ENCODE data around the gene LRRK2. TPM values are rescaled to one million over a fixed set of nuclear protein-coding genes. Genes with fewer than 3 reads are reported as not detected.
"Not testable (repeated sequence)": the region's sequence is repeated elsewhere in the genome, so short reads cannot be mapped to it uniquely, and the experiment has no call there.

Gene LRRK2
- total and polyA plus RNA-seq, 2 donors from 2014 or later: 8.6 to 110 TPM

DNA sequence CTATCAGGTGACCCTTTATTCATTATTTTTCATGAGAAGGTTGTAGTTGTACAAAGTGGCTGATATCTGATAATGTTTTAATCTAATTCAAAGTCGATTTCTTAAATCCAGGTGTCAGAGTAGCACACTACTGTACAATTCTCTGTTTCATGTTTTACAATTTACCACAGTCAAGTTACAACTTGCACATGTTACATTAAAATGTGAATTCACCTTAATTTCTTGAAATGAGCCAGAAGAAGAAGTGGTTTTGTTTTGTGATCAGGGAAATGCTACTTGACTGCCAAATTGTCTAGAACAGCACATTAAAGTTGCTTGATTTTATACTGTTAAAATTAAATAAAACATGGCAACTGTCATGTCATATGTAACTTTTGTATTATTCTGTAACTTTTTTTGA lies 23.2 kb downstream of the LRRK2 start:
- DNase-seq (no peak), FAIRE-seq (no peak)
- H3K4me1 ChIP-seq (ENCODE audit: control insufficient read depth in 2 of 3, insufficient read depth in 2 of 3, low read depth in 1 of 3, low read length in 3 of 3): no peaks in the 10 kb centered on the region
- no peaks in the 10 kb centered on the region for H3K9me3 ChIP-seq (ENCODE audit: control insufficient read depth in 2 of 3, insufficient read depth in 1 of 3, low read length in 3 of 3)
- H3K27ac ChIP-seq (ENCODE audit: low read depth in 2 of 2, low read length in 2 of 2): no peak overlapping the region
- intact Hi-C loops (cut with DNase I): no loop called here
- no peak overlapping the region for H3K9ac ChIP-seq (ENCODE audit: low read length in 3 of 3)
- no peak overlapping the region for H3K4me3 ChIP-seq (ENCODE audit: low read length in 3 of 3)
- H3K27me3 ChIP-seq (ENCODE audit: control insufficient read depth, insufficient read depth, low read length): no peaks in the 10 kb centered on the region
- TF ChIP-seq, protein P1, sequence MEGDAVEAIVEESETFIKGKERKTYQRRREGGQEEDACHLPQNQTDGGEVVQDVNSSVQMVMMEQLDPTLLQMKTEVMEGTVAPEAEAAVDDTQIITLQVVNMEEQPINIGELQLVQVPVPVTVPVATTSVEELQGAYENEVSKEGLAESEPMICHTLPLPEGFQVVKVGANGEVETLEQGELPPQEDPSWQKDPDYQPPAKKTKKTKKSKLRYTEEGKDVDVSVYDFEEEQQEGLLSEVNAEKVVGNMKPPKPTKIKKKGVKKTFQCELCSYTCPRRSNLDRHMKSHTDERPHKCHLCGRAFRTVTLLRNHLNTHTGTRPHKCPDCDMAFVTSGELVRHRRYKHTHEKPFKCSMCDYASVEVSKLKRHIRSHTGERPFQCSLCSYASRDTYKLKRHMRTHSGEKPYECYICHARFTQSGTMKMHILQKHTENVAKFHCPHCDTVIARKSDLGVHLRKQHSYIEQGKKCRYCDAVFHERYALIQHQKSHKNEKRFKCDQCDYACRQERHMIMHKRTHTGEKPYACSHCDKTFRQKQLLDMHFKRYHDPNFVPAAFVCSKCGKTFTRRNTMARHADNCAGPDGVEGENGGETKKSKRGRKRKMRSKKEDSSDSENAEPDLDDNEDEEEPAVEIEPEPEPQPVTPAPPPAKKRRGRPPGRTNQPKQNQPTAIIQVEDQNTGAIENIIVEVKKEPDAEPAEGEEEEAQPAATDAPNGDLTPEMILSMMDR (IDR thresholded peaks at IDR 0.05; ENCODE audit: borderline replicate concordance, extremely low read depth, insufficient read depth): no peak
- H3K36me3 ChIP-seq (ENCODE audit: control insufficient read depth in 2 of 3, insufficient read depth in 3 of 3, low read length in 3 of 3): peaks cover 0 to 5% (median 3%) of the 10 kb centered on the region in 3 donors

DNA sequence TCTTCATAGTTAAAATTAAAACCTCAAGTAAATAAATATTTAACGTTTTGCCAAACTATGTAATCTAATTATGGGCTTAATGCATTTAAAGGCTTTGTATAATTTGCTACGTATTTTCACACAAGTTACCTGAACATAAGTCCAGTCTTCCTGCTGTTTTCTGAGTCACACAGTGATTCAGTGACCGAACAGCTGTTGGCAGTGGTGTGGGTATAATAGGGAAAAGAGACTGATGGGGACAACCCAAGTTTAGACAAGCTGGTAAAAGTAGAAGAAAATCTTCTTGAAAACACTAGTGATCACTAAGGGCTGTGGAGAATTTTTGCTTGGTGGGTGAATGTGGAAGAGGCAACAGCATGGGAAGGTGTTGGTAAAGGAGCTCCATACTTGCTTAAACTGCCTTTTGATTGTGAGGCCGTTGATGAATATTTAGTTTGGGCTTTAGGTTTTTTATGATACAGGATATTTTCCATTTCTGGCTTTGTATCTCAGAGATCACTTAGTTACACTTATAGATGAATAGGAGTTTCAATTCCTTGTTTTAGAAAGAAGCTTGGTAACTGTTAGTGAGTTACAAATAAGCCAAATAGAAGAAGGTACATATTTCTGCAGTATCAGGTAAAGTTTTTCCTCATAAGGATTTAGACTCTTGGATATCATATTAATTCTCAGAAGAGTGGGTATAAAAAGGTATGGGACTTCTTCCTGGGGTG lies 23.9 kb downstream of the LRRK2 start:
- peaks cover 0 to 5% (median 3%) of the 10 kb centered on the region in 3 donors for H3K36me3 ChIP-seq (ENCODE audit: control insufficient read depth in 2 of 3, insufficient read depth in 3 of 3, low read length in 3 of 3)
- H3K9ac ChIP-seq (ENCODE audit: low read length in 3 of 3): no peak overlapping the region
- H3K9me3 ChIP-seq (ENCODE audit: control insufficient read depth in 2 of 3, insufficient read depth in 1 of 3, low read length in 3 of 3): no peaks in the 10 kb centered on the region
- no peaks in the 10 kb centered on the region for H3K4me1 ChIP-seq (ENCODE audit: control insufficient read depth in 2 of 3, insufficient read depth in 2 of 3, low read depth in 1 of 3, low read length in 3 of 3)
- H3K27ac ChIP-seq (ENCODE audit: low read depth in 2 of 2, low read length in 2 of 2): no peak overlapping the region
- intact Hi-C loops (cut with DNase I): no loop called here
- TF ChIP-seq, protein P1 (IDR thresholded peaks at IDR 0.05; ENCODE audit: borderline replicate concordance, extremely low read depth, insufficient read depth): no peak
- no peak for FAIRE-seq
- no peak overlapping the region for H3K4me3 ChIP-seq (ENCODE audit: low read length in 3 of 3)
- H3K27me3 ChIP-seq (ENCODE audit: control insufficient read depth, insufficient read depth, low read length): no peaks in the 10 kb centered on the region
- DNase-seq: no peak

DNA sequence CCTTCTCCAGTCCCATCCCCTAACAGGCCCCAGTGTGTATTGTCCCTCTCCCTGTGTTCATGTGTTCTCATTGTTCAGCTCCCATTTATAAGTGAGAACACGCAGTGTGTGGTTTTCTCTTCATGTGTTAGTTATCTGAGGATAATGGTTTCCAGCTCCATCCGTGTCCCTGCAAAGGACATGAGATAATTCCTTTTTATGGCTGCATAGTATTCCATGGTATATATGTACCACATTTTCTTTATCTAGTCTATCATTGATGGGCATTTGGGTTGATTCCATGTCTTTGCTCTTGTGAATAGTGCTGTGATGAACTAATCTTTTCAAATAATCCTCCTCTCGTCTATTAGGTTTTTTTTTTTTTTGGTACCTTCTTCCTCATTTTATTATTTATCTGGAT lies 25.9 kb downstream of the LRRK2 start:
- H3K9ac ChIP-seq (ENCODE audit: low read length in 3 of 3); H3K27me3 ChIP-seq (ENCODE audit: control insufficient read depth, insufficient read depth, low read length); H3K4me3 ChIP-seq (ENCODE audit: low read length in 3 of 3); H3K36me3 ChIP-seq (ENCODE audit: control insufficient read depth in 2 of 3, insufficient read depth in 3 of 3, low read length in 3 of 3); DNase-seq; FAIRE-seq; H3K27ac ChIP-seq (ENCODE audit: low read depth in 2 of 2, low read length in 2 of 2); H3K4me1 ChIP-seq (ENCODE audit: control insufficient read depth in 2 of 3, insufficient read depth in 2 of 3, low read depth in 1 of 3, low read length in 3 of 3); H3K9me3 ChIP-seq (ENCODE audit: control insufficient read depth in 2 of 3, insufficient read depth in 1 of 3, low read length in 3 of 3); intact Hi-C loops (cut with DNase I): not testable (repeated sequence)

DNA sequence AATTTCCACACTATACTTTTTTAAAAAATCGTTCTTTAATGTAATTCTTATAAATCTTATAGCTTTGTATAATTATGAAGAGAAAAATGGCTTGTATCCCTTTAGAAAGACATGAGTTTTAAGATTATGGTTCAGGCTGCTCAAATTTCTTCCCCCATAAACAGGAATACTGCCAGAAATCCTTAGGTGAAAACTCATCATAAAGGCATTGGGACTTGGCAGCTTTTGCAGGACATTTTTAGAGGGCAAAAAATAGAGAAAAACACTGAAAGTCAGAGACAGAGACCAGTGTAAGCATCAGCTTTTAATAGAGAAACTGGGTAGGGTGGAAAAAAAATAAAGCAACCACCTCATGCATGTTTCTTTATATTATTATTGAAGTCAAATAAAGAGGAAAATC lies 29.1 kb downstream of the LRRK2 start:
- H3K4me1 ChIP-seq (ENCODE audit: control insufficient read depth in 2 of 3, insufficient read depth in 2 of 3, low read depth in 1 of 3, low read length in 3 of 3): no peaks in the 10 kb centered on the region
- TF ChIP-seq, protein P1 (IDR thresholded peaks at IDR 0.05; ENCODE audit: borderline replicate concordance, extremely low read depth, insufficient read depth): no peak
- FAIRE-seq: no peak

More for the DNA sequence above, 29.1 kb downstream of the LRRK2 start:
- Histone ChIP-seq H3K9ac (ENCODE audit: low read length in 3 of 3) (no peak overlapping the region), H3K27ac (ENCODE audit: low read depth in 2 of 2, low read length in 2 of 2) (no peak overlapping the region), H3K9me3 (ENCODE audit: control insufficient read depth in 2 of 3, insufficient read depth in 1 of 3, low read length in 3 of 3) (no peaks in the 10 kb centered on the region), H3K4me3 (ENCODE audit: low read length in 3 of 3) (no peak overlapping the region), H3K27me3 (ENCODE audit: control insufficient read depth, insufficient read depth, low read length) (no peaks in the 10 kb centered on the region), H3K36me3 (ENCODE audit: control insufficient read depth in 2 of 3, insufficient read depth in 3 of 3, low read length in 3 of 3) (peaks cover 0 to 6% (median 4%) of the 10 kb centered on the region in 3 donors)
- DNase-seq: no peak
- intact Hi-C loops (cut with DNase I): no loop called here
